NCI-H1417 (cell line): ENCODE results near the gene FAM13A.
"Not testable (repeated sequence)": the region's sequence is repeated elsewhere in the genome, so short reads cannot be mapped to it uniquely, and the experiment has no call there.

Experiments used
- DNase-seq, 3 experiments: peaks; one replicate each; lab custom pipeline; 2025; lab: John Stamatoyannopoulos, UW

FAM13A gene

GRCh38 chr4:88960576-88960975 is 96.4 kb downstream of the FAM13A start:
- no peak for DNase-seq

- peak in 1 of 3 experiments; percentile 70 for DNase-seq
Observed at GRCh38 chr4:88958080-88958479, 98.9 kb downstream of the FAM13A start.

GRCh38 chr4:88957570-88957969 is 99.4 kb downstream of the FAM13A start:
- DNase-seq, result no peak

GRCh38 chr4:88955580-88956380 is 101.2 kb downstream of the FAM13A start:
- no peak for DNase-seq

- DNase-seq, result no peak
Observed at GRCh38 chr4:88953400-88953799, 103.6 kb downstream of the FAM13A start.

- DNase-seq, result no peak
Observed at GRCh38 chr4:88952081-88952480, 104.9 kb downstream of the FAM13A start.

- DNase-seq, result peak in 2 of 3 experiments; percentile 64 to 93
Observed at GRCh38 chr4:88949605-88950004, 107.4 kb downstream of the FAM13A start.

- DNase-seq, result no peak
Observed at GRCh38 chr4:88940506-88940905, 116.5 kb downstream of the FAM13A start.

- DNase-seq, result no peak
Observed at GRCh38 chr4:88939697-88940096, 117.3 kb downstream of the FAM13A start.

- DNase-seq, result peak in 2 of 3 experiments; percentile 10 to 17
Observed at GRCh38 chr4:88938138-88938537, 118.8 kb downstream of the FAM13A start.

GRCh38 chr4:88937081-88937480 is 119.9 kb downstream of the FAM13A start:
- no peak for DNase-seq

GRCh38 chr4:88933414-88934160 is 123.4 kb downstream of the FAM13A start:
- no peak for DNase-seq

GRCh38 chr4:88928852-88929251 is 128.1 kb downstream of the FAM13A start:
- DNase-seq, result no peak

- no peak for DNase-seq
Observed at GRCh38 chr4:88927420-88927819, 129.6 kb downstream of the FAM13A start.

- no peak for DNase-seq
Observed at GRCh38 chr4:88919056-88919455, 137.9 kb downstream of the FAM13A start.

- DNase-seq, result not testable (repeated sequence)
Observed at GRCh38 chr4:88913181-88913580, 143.8 kb downstream of the FAM13A start.

GRCh38 chr4:88911246-88912212 is 145.5 kb downstream of the FAM13A start:
- DNase-seq, result no peak

- DNase-seq, result no peak
Observed at GRCh38 chr4:88910101-88910500, 146.9 kb downstream of the FAM13A start.

- DNase-seq, result no peak
Observed at GRCh38 chr4:88908521-88908920, 148.5 kb downstream of the FAM13A start.

- DNase-seq, result no peak
Observed at GRCh38 chr4:88908003-88908402, 149.0 kb downstream of the FAM13A start.

GRCh38 chr4:88907478-88907877 is 149.5 kb downstream of the FAM13A start:
- DNase-seq, result no peak

GRCh38 chr4:88904240-88904639 is 152.7 kb downstream of the FAM13A start:
- not testable (repeated sequence) for DNase-seq
